ENCODE measurements around the gene CEBPB. TPM values are rescaled to one million over a fixed set of nuclear protein-coding genes. Genes with fewer than 3 reads are reported as not detected.
A peak's percentile ranks its signal among the peaks of the same experiment; 100 is the strongest.

CEBPB gene
- total and polyA plus RNA-seq, 9 donors, result 15.7 to 296 (median 100) TPM

GRCh38 chr20:50142812-50143211 is 47.8 kb upstream of the CEBPB start:
- no peak for DNase-seq
- Histone ChIP-seq H3K27me3 (no peaks in the 10 kb centered on the region), H3K27ac (no peak overlapping the region), H3K9me3 (no peaks in the 10 kb centered on the region), H3K36me3 (no peaks in the 10 kb centered on the region), H3K4me1 (ENCODE audit: insufficient read depth) (peaks cover 10% of the 10 kb centered on the region), H3K4me3 (no peak overlapping the region)
- WGBS, 3 donors, result 75 to 80% (median 80%) methylated on average over 6 of the region's 6 CpGs
- intact Hi-C loops (cut with DNase I), result no loop called here
- TF ChIP-seq POLR2A (IDR thresholded peaks at IDR 0.05) (no peak), EP300 (IDR thresholded peaks at IDR 0.05) (no peak), CTCF (IDR thresholded peaks at IDR 0.05) (no peak)

- Histone ChIP-seq H3K27ac (no peak overlapping the region), H3K4me1 (ENCODE audit: insufficient read depth) (peaks cover under 1% of the 10 kb centered on the region), H3K27me3 (no peaks in the 10 kb centered on the region), H3K4me3 (no peak overlapping the region), H3K36me3 (no peaks in the 10 kb centered on the region), H3K9me3 (no peaks in the 10 kb centered on the region)
- TF ChIP-seq EP300 (IDR thresholded peaks at IDR 0.05) (no peak), CTCF (IDR thresholded peaks at IDR 0.05) (no peak), POLR2A (IDR thresholded peaks at IDR 0.05) (no peak)
- intact Hi-C loops (cut with DNase I), result no loop called here
- DNase-seq, result peak in 1 of 5 donors; percentile 55
- 36 to 54% (median 41%) methylated on average over 4 of the region's 4 CpGs for WGBS, 3 donors
Observed at GRCh38 chr20:50144362-50144761, 46.3 kb upstream of the CEBPB start.

GRCh38 chr20:50145566-50145965 is 45.1 kb upstream of the CEBPB start:
- intact Hi-C loops (cut with DNase I), result no loop called here
- H3K4me1 ChIP-seq (ENCODE audit: insufficient read depth), result no peaks in the 10 kb centered on the region
- H3K27ac ChIP-seq, result no peak overlapping the region
- no peak overlapping the region for H3K4me3 ChIP-seq
- TF ChIP-seq CTCF (IDR thresholded peaks at IDR 0.05) (no peak), POLR2A (IDR thresholded peaks at IDR 0.05) (no peak), EP300 (IDR thresholded peaks at IDR 0.05) (no peak)
- H3K36me3 ChIP-seq, result no peaks in the 10 kb centered on the region
- no peaks in the 10 kb centered on the region for H3K9me3 ChIP-seq
- 86 to 94% (median 88%) methylated on average over 6 of the region's 6 CpGs for WGBS, 3 donors
- DNase-seq, result no peak
- no peaks in the 10 kb centered on the region for H3K27me3 ChIP-seq

GRCh38 chr20:50146214-50146613 is 44.4 kb upstream of the CEBPB start:
- DNase-seq, result no peak
- TF ChIP-seq CTCF (IDR thresholded peaks at IDR 0.05), result no peak
- no peak for TF ChIP-seq POLR2A (IDR thresholded peaks at IDR 0.05)
- TF ChIP-seq EP300 (IDR thresholded peaks at IDR 0.05), result no peak
- H3K4me1 ChIP-seq (ENCODE audit: insufficient read depth), result no peaks in the 10 kb centered on the region
- H3K9me3 ChIP-seq, result no peaks in the 10 kb centered on the region
- WGBS, 3 donors, result 81 to 87% (median 85%) methylated on average over 6 of the region's 6 CpGs
- H3K27me3 ChIP-seq, result no peaks in the 10 kb centered on the region
- H3K27ac ChIP-seq, result no peak overlapping the region
- no peaks in the 10 kb centered on the region for H3K36me3 ChIP-seq
- no peak overlapping the region for H3K4me3 ChIP-seq
- intact Hi-C loops (cut with DNase I), result no loop called here
